Neutrophil (primary cell): Measurements from ENCODE around the gene OR2A25.

Source experiments
- H3K27ac ChIP-seq: fragments of 200-600 bp; sonication (generic); 2 replicates; pipeline ENCODE4 v1.5.1; 2016; ENCODE audit warnings: mild to moderate bottlenecking, moderate library complexity
- H3K27me3 ChIP-seq: fragments of 200-600 bp; sonication (generic); 2 replicates; pipeline ENCODE4 v1.6.0; 2016; ENCODE audit warnings: mild to moderate bottlenecking
- H3K36me3 ChIP-seq: fragments of 200-600 bp; sonication (generic); 2 replicates; pipeline ENCODE4 v1.5.1; 2017
- H3K4me1 ChIP-seq, 2 experiments: fragments of 200-600 bp in 1 of 2; sonication (generic) in 1 of 2; 1 replicate in 1 of 2; 2 replicates in 1 of 2; pipeline versions ENCODE4 v1.5.1 to v1.6.1; 2013 to 2016; ENCODE audit warnings: low read depth in 1 of 2, low read length in 1 of 2, mild to moderate bottlenecking in 1 of 2, moderate library complexity in 1 of 2; ENCODE audit not compliant: control insufficient read depth in 1 of 2, insufficient read depth in 1 of 2
- H3K4me3 ChIP-seq, 2 experiments: fragments of 200-600 bp in 1 of 2; sonication (generic) in 1 of 2; 1 replicate in 1 of 2; 2 replicates in 1 of 2; pipeline ENCODE4 v1.5.1; 2013 to 2016; ENCODE audit warnings: low read depth in 1 of 2, low read length in 1 of 2, mild to moderate bottlenecking in 1 of 2, moderate library complexity in 1 of 2
- H3K9me3 ChIP-seq: fragments of 200-600 bp; sonication (generic); 2 replicates; pipeline ENCODE4 v1.5.1; 2016
- CTCF ChIP-seq: fragments of 200-600 bp; sonication (generic); IDR thresholded peaks from 2 replicates; pipeline ENCODE4 v1.5.1; 2016; ENCODE audit warnings: antibody characterized with exemption

OR2A25 gene

GRCh38 chr7:144026203-144026883, 43.3 kb upstream of the OR2A25 start:
- no peaks in the 10 kb centered on the region for H3K4me1 ChIP-seq
- H3K27me3 ChIP-seq = no peaks in the 10 kb centered on the region
- H3K4me3 ChIP-seq = no peak overlapping the region
- H3K9me3 ChIP-seq = no peaks in the 10 kb centered on the region
- H3K27ac ChIP-seq = no peak overlapping the region
- no peaks in the 10 kb centered on the region for H3K36me3 ChIP-seq
- no peak for TF ChIP-seq CTCF

- Histone ChIP-seq H3K27ac (no peak overlapping the region), H3K9me3 (no peaks in the 10 kb centered on the region), H3K4me3 (no peak overlapping the region), H3K4me1 (no peaks in the 10 kb centered on the region), H3K36me3 (no peaks in the 10 kb centered on the region), H3K27me3 (no peaks in the 10 kb centered on the region)
- TF ChIP-seq CTCF = no peak
Measured at GRCh38 chr7:144027070-144027469, 42.5 kb upstream of the OR2A25 start.

GRCh38 chr7:144027974-144028373, 41.6 kb upstream of the OR2A25 start:
- no peak overlapping the region for H3K4me3 ChIP-seq
- no peaks in the 10 kb centered on the region for H3K9me3 ChIP-seq
- no peak for TF ChIP-seq CTCF
- H3K27me3 ChIP-seq = no peaks in the 10 kb centered on the region
- H3K36me3 ChIP-seq = no peaks in the 10 kb centered on the region
- H3K4me1 ChIP-seq = no peaks in the 10 kb centered on the region
- H3K27ac ChIP-seq = no peak overlapping the region

GRCh38 chr7:144028547-144028946, 41.1 kb upstream of the OR2A25 start:
- no peaks in the 10 kb centered on the region for H3K4me1 ChIP-seq
- TF ChIP-seq CTCF = no peak
- H3K4me3 ChIP-seq = no peak overlapping the region
- no peaks in the 10 kb centered on the region for H3K36me3 ChIP-seq
- H3K9me3 ChIP-seq = no peaks in the 10 kb centered on the region
- H3K27ac ChIP-seq = no peak overlapping the region
- no peaks in the 10 kb centered on the region for H3K27me3 ChIP-seq

- no peak for TF ChIP-seq CTCF
- Histone ChIP-seq H3K27ac (no peak overlapping the region), H3K36me3 (no peaks in the 10 kb centered on the region), H3K4me1 (no peaks in the 10 kb centered on the region), H3K4me3 (no peak overlapping the region), H3K9me3 (no peaks in the 10 kb centered on the region), H3K27me3 (no peaks in the 10 kb centered on the region)
Measured at GRCh38 chr7:144032516-144032915, 37.1 kb upstream of the OR2A25 start.
